CD14-positive monocyte (primary cell): ENCODE results near the gene NFIC. TPM values are rescaled to one million over a fixed set of nuclear protein-coding genes. Genes with fewer than 3 reads are reported as not detected.

ENCODE experiments used
- DNase-seq, 3 donors: peaks; one replicate each; pipeline ENCODE4 v3.0.0-alpha.2; 2011 to 2022
- H2AFZ ChIP-seq: 2 replicates; pipeline ENCODE4 v1.6.0; 2012; ENCODE audit warnings: mild to moderate bottlenecking, low read depth, low read length, inconsistent platforms; ENCODE audit not compliant: insufficient read depth, poor library complexity, severe bottlenecking
- H3K27ac ChIP-seq, 2 donors: 1 replicate in 1 of 2; 2 replicates in 1 of 2; pipeline ENCODE4 v1.5.1; 2012 to 2013; ENCODE audit warnings: low read length in 2 of 2, control low read depth in 1 of 2, inconsistent platforms in 1 of 2, low read depth in 1 of 2, mild to moderate bottlenecking in 1 of 2
- H3K27me3 ChIP-seq, 2 donors: one replicate each; pipeline versions ENCODE4 v1.6.0 to v1.6.1; 2011 to 2013; ENCODE audit warnings: low read length in 2 of 2; ENCODE audit not compliant: control insufficient read depth in 2 of 2, insufficient read depth in 2 of 2
- H3K36me3 ChIP-seq, 2 donors: replicated peaks in 1 of 2; 1 replicate in 1 of 2; 2 replicates in 1 of 2; pipeline versions ENCODE4 v1.5.1 to v1.6.1; 2012 to 2013; ENCODE audit warnings: low read length in 2 of 2, control low read depth in 1 of 2, inconsistent platforms in 1 of 2, mild to moderate bottlenecking in 1 of 2; ENCODE audit not compliant: insufficient read depth in 2 of 2, control insufficient read depth in 1 of 2
- H3K4me1 ChIP-seq, 2 donors: 1 replicate in 1 of 2; 2 replicates in 1 of 2; pipeline versions ENCODE4 v1.5.1 to v1.6.1; 2012 to 2013; ENCODE audit warnings: low read length in 2 of 2, control low read depth in 1 of 2, inconsistent platforms in 1 of 2, mild to moderate bottlenecking in 1 of 2, moderate library complexity in 1 of 2; ENCODE audit not compliant: insufficient read depth in 2 of 2, control insufficient read depth in 1 of 2
- H3K4me2 ChIP-seq: replicated peaks from 2 replicates; pipeline ENCODE3; 2012; ENCODE audit warnings: low read length, moderate library complexity, mild to moderate bottlenecking; ENCODE audit not compliant: poor library complexity, severe bottlenecking; ENCODE audit errors: extremely low read depth
- H3K4me3 ChIP-seq, 3 experiments: fragments of 200-600 bp in 1 of 3; sonication (generic) in 1 of 3; replicated peaks in 1 of 3; 1 replicate in 2 of 3; 2 replicates in 1 of 3; pipeline ENCODE4 v1.5.1; 2011 to 2013; ENCODE audit warnings: low read length in 3 of 3, mild to moderate bottlenecking in 3 of 3, control low read depth in 2 of 3, low read depth in 2 of 3, inconsistent platforms in 1 of 3, moderate library complexity in 1 of 3
- H3K79me2 ChIP-seq: 2 replicates; pipeline ENCODE4 v1.6.0; 2012; ENCODE audit warnings: mild to moderate bottlenecking, control low read depth, inconsistent platforms, low read length, moderate library complexity; ENCODE audit not compliant: insufficient read depth
- H3K9ac ChIP-seq: 2 replicates; pipeline ENCODE4 v1.6.0; 2017; ENCODE audit warnings: low read length, mild to moderate bottlenecking; ENCODE audit not compliant: insufficient read depth, poor library complexity, severe bottlenecking
- H3K9me3 ChIP-seq, 2 donors: replicated peaks in 1 of 2; 1 replicate in 1 of 2; 2 replicates in 1 of 2; pipeline versions ENCODE4 v1.5.1 to v1.6.1; 2012 to 2013; ENCODE audit warnings: low read length in 2 of 2, control low read depth in 1 of 2; ENCODE audit not compliant: control insufficient read depth in 1 of 2, insufficient read depth in 1 of 2
- H4K20me1 ChIP-seq: 2 replicates; pipeline ENCODE4 v1.6.0; 2012; ENCODE audit warnings: mild to moderate bottlenecking, low read length, control low read depth, moderate library complexity; ENCODE audit not compliant: insufficient read depth
- H3K27ac Mint-ChIP-seq, 7 donors: one replicate each; pipeline ENCODE4 v1.8.0; 2020; ENCODE audit warnings: mild to moderate bottlenecking in 7 of 7, mixed read lengths in 7 of 7, moderate library complexity in 6 of 7, inconsistent platforms in 2 of 7
- H3K27me3 Mint-ChIP-seq, 3 donors: one replicate each; pipeline ENCODE4 v1.8.0; 2021 to 2022; ENCODE audit warnings: low read depth in 3 of 3, mild to moderate bottlenecking in 3 of 3, mixed read lengths in 3 of 3, moderate library complexity in 3 of 3, inconsistent platforms in 1 of 3
- H3K36me3 Mint-ChIP-seq, 2 donors: one replicate each; pipeline ENCODE4 v1.8.0; 2020; ENCODE audit warnings: mixed read lengths in 2 of 2, inconsistent platforms in 1 of 2, mild to moderate bottlenecking in 1 of 2
- H3K4me1 Mint-ChIP-seq: one replicate; pipeline ENCODE4 v1.8.0; 2020; ENCODE audit warnings: mild to moderate bottlenecking, mixed read lengths
- H3K4me3 Mint-ChIP-seq, 2 donors: one replicate each; pipeline ENCODE4 v1.8.0; 2020; ENCODE audit warnings: mild to moderate bottlenecking in 2 of 2, mixed read lengths in 2 of 2, moderate library complexity in 1 of 2
- H3K9me3 Mint-ChIP-seq, 7 donors: one replicate each; pipeline ENCODE4 v1.8.0; 2020 to 2022; ENCODE audit warnings: mixed read lengths in 7 of 7, mild to moderate bottlenecking in 6 of 7, moderate library complexity in 6 of 7, inconsistent platforms in 2 of 7
- WGBS: methylation state at CpG from one replicate; pipeline ENCODE4 v1.1.5; 2013; ENCODE audit warnings: missing lambda C conversion rate; ENCODE audit not compliant: insufficient coverage; 5-methylcytosine and 5-hydroxymethylcytosine counted together
- intact Hi-C, 2 donors: fragments of 100-400 bp; cut with micrococcal nuclease; formaldehyde crosslinking; loops; one replicate each; pipeline versions ENCODE4 v1.15.0 to v1.15.1; 2023
- polyA plus RNA-seq, 3 donors: library from polyadenylated mRNA; depleted of rRNA in 1 of 3; unstranded in 2 of 3; stranded (reverse) in 1 of 3; fragments of 300-500 nt in 2 of 3; fragments of >200 nt in 1 of 3; fragmentation: Illumina TruSeq in 2 of 3; gene quantifications; 1 replicate in 2 of 3; 2 replicates in 1 of 3; pipeline ENCODE4 v1.2.3, GENCODE V29; 2012 to 2021
- TF ChIP-seq, protein P1 (sequence below): fragments of 200-600 bp; IDR thresholded peaks from one replicate; pipeline ENCODE4 v1.8.0; 2022; ENCODE audit warnings: antibody characterized with exemption, mild to moderate bottlenecking

The NFIC gene
- polyA plus RNA-seq, 3 donors: 7.0 to 13.8 (median 11.5) TPM

DNA sequence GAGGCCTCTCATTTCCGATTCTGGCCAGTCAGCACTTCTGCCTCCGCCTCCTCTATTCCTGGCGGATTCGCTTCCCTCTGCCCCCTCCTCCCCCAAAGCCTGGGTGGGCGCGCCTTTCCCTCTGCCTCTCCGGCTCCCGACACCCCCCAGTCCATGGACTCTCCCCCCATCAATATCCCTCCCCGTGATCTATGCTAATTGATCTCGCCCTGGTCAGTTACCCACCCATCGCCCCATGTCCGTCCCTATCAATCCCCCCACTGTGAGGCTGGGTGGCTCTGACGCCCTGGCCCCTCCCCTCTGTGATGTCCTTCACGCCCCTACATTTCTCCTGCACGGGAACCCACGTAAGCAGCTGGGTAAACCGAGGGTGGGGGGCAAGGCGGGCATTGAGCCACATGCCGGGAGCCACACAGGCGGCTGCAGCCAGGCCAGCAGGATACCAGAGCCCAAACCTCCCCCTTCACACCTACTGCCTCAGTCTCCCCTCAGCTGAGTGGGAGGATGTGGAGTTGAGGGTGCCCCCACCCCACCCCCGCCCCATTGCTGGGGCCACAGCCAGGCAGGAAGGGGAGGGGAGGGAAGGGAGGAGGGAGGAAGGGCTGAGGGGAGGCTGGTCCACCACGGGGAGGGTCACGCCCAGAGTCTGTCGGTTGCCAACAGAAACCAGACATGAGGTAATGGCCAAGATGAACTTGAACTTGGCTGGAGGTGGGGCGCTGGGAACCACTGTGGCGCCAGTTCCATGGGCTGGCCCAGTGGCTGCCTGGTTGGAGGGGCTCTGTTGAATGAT is 92.9 kb downstream of the NFIC start:
- no peak overlapping the region for H3K4me3 Mint-ChIP-seq
- TF ChIP-seq, protein P1, sequence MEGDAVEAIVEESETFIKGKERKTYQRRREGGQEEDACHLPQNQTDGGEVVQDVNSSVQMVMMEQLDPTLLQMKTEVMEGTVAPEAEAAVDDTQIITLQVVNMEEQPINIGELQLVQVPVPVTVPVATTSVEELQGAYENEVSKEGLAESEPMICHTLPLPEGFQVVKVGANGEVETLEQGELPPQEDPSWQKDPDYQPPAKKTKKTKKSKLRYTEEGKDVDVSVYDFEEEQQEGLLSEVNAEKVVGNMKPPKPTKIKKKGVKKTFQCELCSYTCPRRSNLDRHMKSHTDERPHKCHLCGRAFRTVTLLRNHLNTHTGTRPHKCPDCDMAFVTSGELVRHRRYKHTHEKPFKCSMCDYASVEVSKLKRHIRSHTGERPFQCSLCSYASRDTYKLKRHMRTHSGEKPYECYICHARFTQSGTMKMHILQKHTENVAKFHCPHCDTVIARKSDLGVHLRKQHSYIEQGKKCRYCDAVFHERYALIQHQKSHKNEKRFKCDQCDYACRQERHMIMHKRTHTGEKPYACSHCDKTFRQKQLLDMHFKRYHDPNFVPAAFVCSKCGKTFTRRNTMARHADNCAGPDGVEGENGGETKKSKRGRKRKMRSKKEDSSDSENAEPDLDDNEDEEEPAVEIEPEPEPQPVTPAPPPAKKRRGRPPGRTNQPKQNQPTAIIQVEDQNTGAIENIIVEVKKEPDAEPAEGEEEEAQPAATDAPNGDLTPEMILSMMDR: no peak
- Histone ChIP-seq H3K36me3 (peaks cover 51 to 82% of the 10 kb centered on the region in 2 donors), H3K4me2 (no peak overlapping the region), H3K4me3 (no peak overlapping the region), H3K79me2 (peaks cover 11% of the 10 kb centered on the region), H3K9me3 (no peaks in the 10 kb centered on the region), H3K9ac (no peak overlapping the region), H3K27ac (no peak overlapping the region), H3K27me3 (no peaks in the 10 kb centered on the region), H2AFZ (no peak overlapping the region), H3K4me1 (no peaks in the 10 kb centered on the region), H4K20me1 (peaks cover 58% of the 10 kb centered on the region)
- no peaks in the 10 kb centered on the region for H3K9me3 Mint-ChIP-seq
- 73% methylated on average over 23 of the region's 26 CpGs for WGBS
- DNase-seq: no peak
- no peaks in the 10 kb centered on the region for H3K27me3 Mint-ChIP-seq
- H3K4me1 Mint-ChIP-seq: no peaks in the 10 kb centered on the region
- intact Hi-C loops: no loop called here
- H3K27ac Mint-ChIP-seq: peak overlapping the region in 3 of 7 donors; percentile 7 to 57 (median 24)
- H3K36me3 Mint-ChIP-seq: peaks cover 20 to 55% of the 10 kb centered on the region in 2 donors

DNA sequence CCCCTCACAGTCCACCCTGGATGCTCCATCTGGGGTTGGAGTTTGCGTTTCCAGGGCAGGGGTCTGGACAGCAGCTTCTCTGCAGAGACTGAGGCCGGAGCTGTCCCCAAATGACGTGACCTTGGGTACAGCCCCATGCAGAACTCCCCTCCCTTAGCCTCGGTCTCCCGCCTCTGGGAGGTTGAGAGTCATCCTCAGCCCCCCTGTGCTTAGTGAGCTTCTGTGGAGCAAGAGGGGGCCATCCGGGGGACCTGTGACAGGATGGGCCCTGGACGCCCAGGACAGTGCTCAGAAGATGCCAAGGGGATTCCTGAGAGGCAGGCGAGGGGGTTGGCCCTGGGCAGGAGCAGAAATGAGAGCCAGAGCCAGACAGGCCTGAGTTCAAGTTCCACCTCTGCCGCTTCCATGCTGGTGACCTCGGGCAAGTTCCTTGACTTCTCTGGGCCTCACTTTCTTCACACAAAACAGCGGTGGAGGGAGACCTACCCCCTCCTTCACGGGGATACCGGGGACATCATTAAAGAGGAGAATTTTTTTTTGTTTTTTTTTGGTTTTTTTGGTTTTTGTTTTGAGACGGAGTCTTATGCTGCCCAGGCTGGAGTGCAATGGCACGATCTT is 93.7 kb downstream of the NFIC start:
- TF ChIP-seq, protein P1: no peak
- intact Hi-C loops: no loop called here
- H3K4me1 ChIP-seq: no peaks in the 10 kb centered on the region
- 96% methylated on average over 7 of the region's 15 CpGs for WGBS
- no peak overlapping the region for H2AFZ ChIP-seq
- Mint-ChIP-seq H3K9me3 (no peaks in the 10 kb centered on the region), H3K27me3 (no peaks in the 10 kb centered on the region), H3K4me1 (no peaks in the 10 kb centered on the region), H3K4me3 (no peak overlapping the region), H3K27ac (peak overlapping the region in 3 of 7 donors; percentile 7 to 48 (median 46)), H3K36me3 (peaks cover 14 to 50% of the 10 kb centered on the region in 2 donors)
- no peak overlapping the region for H3K27ac ChIP-seq
- no peak overlapping the region for H3K4me2 ChIP-seq
- no peak overlapping the region for H3K4me3 ChIP-seq
- H3K36me3 ChIP-seq: peaks cover 43 to 74% of the 10 kb centered on the region in 2 donors
- H3K27me3 ChIP-seq: no peaks in the 10 kb centered on the region
- H3K9ac ChIP-seq: no peak overlapping the region
- H3K9me3 ChIP-seq: no peaks in the 10 kb centered on the region
- H4K20me1 ChIP-seq: peaks cover 51% of the 10 kb centered on the region
- no peak for DNase-seq
- peaks cover 9% of the 10 kb centered on the region for H3K79me2 ChIP-seq
